ENCODE measurements around the gene DTX4. TPM values are rescaled to one million over a fixed set of nuclear protein-coding genes. Genes with fewer than 3 reads are reported as not detected.

The DTX4 gene
- polyA plus RNA-seq, 2 donors, result 1.8 to 2.4 TPM

DNA sequence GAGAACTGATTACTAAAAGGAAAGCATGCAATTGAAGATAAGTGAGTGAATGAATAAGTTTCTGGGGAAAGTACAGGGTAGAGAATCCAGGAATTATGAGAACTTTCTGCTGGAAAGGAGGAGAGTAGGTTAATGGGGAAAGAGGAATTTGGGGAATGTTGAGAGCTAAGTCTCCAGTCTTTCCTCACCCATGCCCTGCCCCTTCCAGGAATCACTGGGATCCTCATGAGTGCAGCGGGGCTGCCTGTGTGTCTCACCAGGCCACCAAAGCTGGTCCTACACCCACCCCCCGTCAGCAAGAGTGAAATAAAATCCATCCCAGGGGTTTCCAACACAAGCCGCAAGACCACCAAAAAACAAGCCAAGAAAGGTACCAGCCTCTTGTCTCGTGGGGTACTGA is 17.0 kb downstream of the DTX4 start:
- peaks cover 4 to 7% of the 10 kb centered on the region in 2 donors for H3K4me1 ChIP-seq (ENCODE audit: control insufficient read depth in 2 of 2, insufficient read depth in 2 of 2, low read length in 1 of 2)
- WGBS, 2 donors, result 88 to 90% methylated on average over 4 of the region's 4 CpGs
- H3K27ac ChIP-seq (ENCODE audit: low read depth in 2 of 2, low read length in 1 of 2), result no peak overlapping the region
- H3K9me3 ChIP-seq (ENCODE audit: control insufficient read depth in 2 of 2, insufficient read depth in 1 of 2, low read depth in 1 of 2, low read length in 1 of 2), result no peaks in the 10 kb centered on the region
- H3K36me3 ChIP-seq (ENCODE audit: control insufficient read depth in 2 of 2, insufficient read depth in 2 of 2, low read length in 1 of 2), result peaks cover 0 to 9% of the 10 kb centered on the region in 2 donors
- no peak overlapping the region for H3K4me3 ChIP-seq (ENCODE audit: low read depth in 1 of 2, low read length in 2 of 2)
- no peaks in the 10 kb centered on the region for H3K27me3 ChIP-seq (ENCODE audit: control insufficient read depth in 1 of 2, insufficient read depth in 2 of 2, low read length in 2 of 2)

GRCh38 chr11:59189986-59190385 is 18.1 kb downstream of the DTX4 start:
- peaks cover 4 to 7% of the 10 kb centered on the region in 2 donors for H3K4me1 ChIP-seq (ENCODE audit: control insufficient read depth in 2 of 2, insufficient read depth in 2 of 2, low read length in 1 of 2)
- no peak overlapping the region for H3K27ac ChIP-seq (ENCODE audit: low read depth in 2 of 2, low read length in 1 of 2)
- H3K4me3 ChIP-seq (ENCODE audit: low read depth in 1 of 2, low read length in 2 of 2), result no peak overlapping the region
- H3K27me3 ChIP-seq (ENCODE audit: control insufficient read depth in 1 of 2, insufficient read depth in 2 of 2, low read length in 2 of 2), result no peaks in the 10 kb centered on the region
- 39 to 40% methylated on average over 4 of the region's 4 CpGs for WGBS, 2 donors
- peaks cover 0 to 11% of the 10 kb centered on the region in 2 donors for H3K36me3 ChIP-seq (ENCODE audit: control insufficient read depth in 2 of 2, insufficient read depth in 2 of 2, low read length in 1 of 2)
- H3K9me3 ChIP-seq (ENCODE audit: control insufficient read depth in 2 of 2, insufficient read depth in 1 of 2, low read depth in 1 of 2, low read length in 1 of 2), result no peaks in the 10 kb centered on the region

DNA sequence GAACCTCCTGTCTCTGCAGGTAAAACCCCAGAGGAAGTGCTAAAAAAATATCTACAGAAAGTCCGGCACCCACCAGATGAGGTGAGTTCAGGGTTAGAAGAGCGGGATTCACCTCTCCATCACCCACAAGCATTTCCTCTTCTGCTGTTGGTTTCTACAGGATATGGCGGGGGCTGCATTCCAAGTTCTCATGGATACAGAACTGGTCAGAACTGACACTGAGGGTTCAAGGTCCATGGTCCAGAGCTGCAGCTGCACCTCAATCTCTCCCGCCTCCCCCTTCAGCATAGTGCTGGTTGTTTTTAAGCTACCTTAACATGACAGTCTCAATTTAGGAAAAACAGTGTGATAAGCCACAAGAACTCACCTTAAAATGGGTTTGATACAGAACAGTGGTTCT is 19.2 kb downstream of the DTX4 start:
- Histone ChIP-seq H3K36me3 (ENCODE audit: control insufficient read depth in 2 of 2, insufficient read depth in 2 of 2, low read length in 1 of 2) (peaks cover 0 to 12% of the 10 kb centered on the region in 2 donors), H3K27me3 (ENCODE audit: control insufficient read depth in 1 of 2, insufficient read depth in 2 of 2, low read length in 2 of 2) (no peaks in the 10 kb centered on the region)

DNA sequence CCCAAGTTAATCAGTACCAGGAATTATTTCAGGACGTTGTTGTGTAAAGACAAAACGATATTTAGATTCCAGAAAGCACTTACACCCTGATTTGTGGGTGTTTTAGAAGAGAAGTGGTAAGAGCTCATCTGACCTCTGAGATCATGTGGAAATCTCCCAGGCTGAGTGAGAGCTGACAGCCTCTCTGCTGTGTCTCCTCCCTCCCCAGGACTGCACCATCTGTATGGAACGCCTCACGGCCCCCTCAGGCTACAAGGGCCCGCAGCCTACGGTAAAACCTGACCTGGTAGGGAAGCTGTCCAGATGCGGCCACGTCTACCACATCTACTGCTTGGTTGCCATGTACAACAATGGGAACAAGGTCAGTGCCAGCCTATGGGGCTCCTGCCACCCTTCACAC is 20.0 kb downstream of the DTX4 start:
- H3K27ac ChIP-seq (ENCODE audit: low read depth in 2 of 2, low read length in 1 of 2), result no peak overlapping the region
- WGBS, 2 donors, result 88 to 91% methylated on average over 8 of the region's 8 CpGs
- H3K27me3 ChIP-seq (ENCODE audit: control insufficient read depth in 1 of 2, insufficient read depth in 2 of 2, low read length in 2 of 2), result no peaks in the 10 kb centered on the region
- H3K36me3 ChIP-seq (ENCODE audit: control insufficient read depth in 2 of 2, insufficient read depth in 2 of 2, low read length in 1 of 2), result peaks cover 0 to 18% of the 10 kb centered on the region in 2 donors
- no peak overlapping the region for H3K4me3 ChIP-seq (ENCODE audit: low read depth in 1 of 2, low read length in 2 of 2)
- H3K4me1 ChIP-seq (ENCODE audit: control insufficient read depth in 2 of 2, insufficient read depth in 2 of 2, low read length in 1 of 2), result peaks cover 0 to 2% of the 10 kb centered on the region in 2 donors
- H3K9me3 ChIP-seq (ENCODE audit: control insufficient read depth in 2 of 2, insufficient read depth in 1 of 2, low read depth in 1 of 2, low read length in 1 of 2), result no peaks in the 10 kb centered on the region

More for the DNA sequence above, 19.2 kb downstream of the DTX4 start:
- Histone ChIP-seq H3K4me1 (ENCODE audit: control insufficient read depth in 2 of 2, insufficient read depth in 2 of 2, low read length in 1 of 2) (peaks cover 0 to 4% of the 10 kb centered on the region in 2 donors), H3K9me3 (ENCODE audit: control insufficient read depth in 2 of 2, insufficient read depth in 1 of 2, low read depth in 1 of 2, low read length in 1 of 2) (no peaks in the 10 kb centered on the region), H3K4me3 (ENCODE audit: low read depth in 1 of 2, low read length in 2 of 2) (no peak overlapping the region), H3K27ac (ENCODE audit: low read depth in 2 of 2, low read length in 1 of 2) (no peak overlapping the region)
- WGBS, 2 donors, result 77 to 82% methylated on average over 4 of the region's 4 CpGs

- Histone ChIP-seq H3K9me3 (ENCODE audit: control insufficient read depth in 2 of 2, insufficient read depth in 1 of 2, low read depth in 1 of 2, low read length in 1 of 2) (no peaks in the 10 kb centered on the region), H3K27me3 (ENCODE audit: control insufficient read depth in 1 of 2, insufficient read depth in 2 of 2, low read length in 2 of 2) (no peaks in the 10 kb centered on the region), H3K4me1 (ENCODE audit: control insufficient read depth in 2 of 2, insufficient read depth in 2 of 2, low read length in 1 of 2) (peaks cover 0 to 1% of the 10 kb centered on the region in 2 donors), H3K27ac (ENCODE audit: low read depth in 2 of 2, low read length in 1 of 2) (no peak overlapping the region), H3K4me3 (ENCODE audit: low read depth in 1 of 2, low read length in 2 of 2) (no peak overlapping the region), H3K36me3 (ENCODE audit: control insufficient read depth in 2 of 2, insufficient read depth in 2 of 2, low read length in 1 of 2) (peaks cover 0 to 18% of the 10 kb centered on the region in 2 donors)
- 85 to 91% methylated on average over 4 of the region's 4 CpGs for WGBS, 2 donors
Observed at GRCh38 chr11:59192446-59193020, 20.6 kb downstream of the DTX4 start.

DNA sequence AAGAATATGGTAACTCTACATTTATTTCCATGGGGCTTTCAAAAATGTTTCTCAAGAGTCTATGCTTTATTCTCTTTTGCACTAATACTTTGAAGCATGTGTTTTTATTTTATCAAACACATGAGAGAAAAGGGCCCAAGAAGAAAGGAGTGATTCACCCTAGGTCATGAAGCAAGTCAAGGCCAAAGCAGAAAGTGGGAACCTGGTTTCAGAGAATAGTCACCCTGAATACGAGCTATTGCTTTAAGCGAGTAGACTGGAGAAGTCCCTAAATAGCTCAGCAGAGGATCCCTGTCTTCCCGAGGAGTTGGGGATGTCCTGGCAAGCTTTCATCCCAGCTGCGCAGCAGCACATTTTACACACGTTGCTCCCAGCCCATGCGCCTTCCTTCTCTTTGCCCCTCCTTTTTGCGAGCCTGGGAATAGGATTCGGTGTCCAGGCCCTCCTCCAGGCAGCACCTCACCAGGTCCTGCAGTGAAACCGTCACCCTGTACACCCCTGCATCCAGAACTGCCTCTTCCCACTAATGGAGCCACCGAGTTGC is 21.7 kb downstream of the DTX4 start:
- no peaks in the 10 kb centered on the region for H3K4me1 ChIP-seq (ENCODE audit: control insufficient read depth in 2 of 2, insufficient read depth in 2 of 2, low read length in 1 of 2)
- WGBS, 2 donors, result 83 to 85% methylated on average over 10 of the region's 10 CpGs
- peaks cover 0 to 18% of the 10 kb centered on the region in 2 donors for H3K36me3 ChIP-seq (ENCODE audit: control insufficient read depth in 2 of 2, insufficient read depth in 2 of 2, low read length in 1 of 2)
- no peaks in the 10 kb centered on the region for H3K27me3 ChIP-seq (ENCODE audit: control insufficient read depth in 1 of 2, insufficient read depth in 2 of 2, low read length in 2 of 2)
- H3K27ac ChIP-seq (ENCODE audit: low read depth in 2 of 2, low read length in 1 of 2), result no peak overlapping the region
- H3K4me3 ChIP-seq (ENCODE audit: low read depth in 1 of 2, low read length in 2 of 2), result no peak overlapping the region
- no peaks in the 10 kb centered on the region for H3K9me3 ChIP-seq (ENCODE audit: control insufficient read depth in 2 of 2, insufficient read depth in 1 of 2, low read depth in 1 of 2, low read length in 1 of 2)

GRCh38 chr11:59195586-59195985 is 23.7 kb downstream of the DTX4 start:
- Histone ChIP-seq H3K4me1 (ENCODE audit: control insufficient read depth in 2 of 2, insufficient read depth in 2 of 2, low read length in 1 of 2) (no peaks in the 10 kb centered on the region), H3K36me3 (ENCODE audit: control insufficient read depth in 2 of 2, insufficient read depth in 2 of 2, low read length in 1 of 2) (peaks cover 0 to 18% of the 10 kb centered on the region in 2 donors)
- 74 to 76% methylated on average over 4 of the region's 4 CpGs for WGBS, 2 donors

DNA sequence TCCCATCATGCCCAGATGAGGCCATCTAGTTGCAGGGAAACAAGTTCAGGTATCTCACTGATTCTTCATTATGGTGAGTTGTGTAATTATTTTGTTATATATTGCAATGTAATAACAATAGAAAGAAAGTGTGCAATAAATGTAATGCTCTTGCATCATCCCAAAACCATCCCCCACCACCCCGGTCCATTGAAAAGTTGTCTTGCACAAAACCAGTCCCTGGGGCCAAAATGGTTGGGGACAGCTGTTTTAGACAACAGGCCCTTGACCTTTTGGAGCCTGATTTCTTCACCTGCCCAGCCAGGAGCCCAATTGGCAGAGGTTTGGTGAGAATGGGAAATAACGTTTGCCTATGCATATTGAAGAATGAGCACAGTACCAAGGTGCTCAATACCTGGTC is 24.8 kb downstream of the DTX4 start:
- 87 to 88% methylated on average over 2 of the region's 2 CpGs for WGBS, 2 donors
- no peaks in the 10 kb centered on the region for H3K27me3 ChIP-seq (ENCODE audit: control insufficient read depth in 1 of 2, insufficient read depth in 2 of 2, low read length in 2 of 2)
- H3K9me3 ChIP-seq (ENCODE audit: control insufficient read depth in 2 of 2, insufficient read depth in 1 of 2, low read depth in 1 of 2, low read length in 1 of 2), result no peaks in the 10 kb centered on the region
- H3K4me3 ChIP-seq (ENCODE audit: low read depth in 1 of 2, low read length in 2 of 2), result no peak overlapping the region
- no peak overlapping the region for H3K27ac ChIP-seq (ENCODE audit: low read depth in 2 of 2, low read length in 1 of 2)
- no peaks in the 10 kb centered on the region for H3K4me1 ChIP-seq (ENCODE audit: control insufficient read depth in 2 of 2, insufficient read depth in 2 of 2, low read length in 1 of 2)
- H3K36me3 ChIP-seq (ENCODE audit: control insufficient read depth in 2 of 2, insufficient read depth in 2 of 2, low read length in 1 of 2), result peaks cover 0 to 15% of the 10 kb centered on the region in 2 donors

More at GRCh38 chr11:59195586-59195985, 23.7 kb downstream of the DTX4 start:
- no peak overlapping the region for H3K27ac ChIP-seq (ENCODE audit: low read depth in 2 of 2, low read length in 1 of 2)
- no peaks in the 10 kb centered on the region for H3K9me3 ChIP-seq (ENCODE audit: control insufficient read depth in 2 of 2, insufficient read depth in 1 of 2, low read depth in 1 of 2, low read length in 1 of 2)
- H3K27me3 ChIP-seq (ENCODE audit: control insufficient read depth in 1 of 2, insufficient read depth in 2 of 2, low read length in 2 of 2), result no peaks in the 10 kb centered on the region
- H3K4me3 ChIP-seq (ENCODE audit: low read depth in 1 of 2, low read length in 2 of 2), result no peak overlapping the region

DNA sequence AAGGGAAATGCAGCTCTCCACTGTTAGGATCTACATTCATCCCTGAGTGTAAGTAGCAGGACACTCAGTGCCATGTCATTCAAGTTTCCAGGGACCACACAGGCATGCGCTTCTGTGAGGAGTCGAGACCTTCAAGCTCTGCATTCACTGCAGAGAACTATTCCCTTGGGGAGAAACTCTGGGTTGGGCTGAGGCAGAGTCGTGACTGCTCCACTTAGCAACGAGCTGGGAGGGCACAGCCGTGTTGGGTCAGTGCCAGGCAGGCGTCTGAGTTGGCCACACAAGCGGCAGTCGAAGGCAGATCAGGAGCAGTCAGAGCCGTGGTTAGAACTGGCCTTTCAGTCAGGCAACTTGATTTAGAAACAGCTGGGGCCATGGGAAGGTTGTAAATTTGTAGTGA is 26.1 kb downstream of the DTX4 start:
- Histone ChIP-seq H3K4me1 (ENCODE audit: control insufficient read depth in 2 of 2, insufficient read depth in 2 of 2, low read length in 1 of 2) (no peaks in the 10 kb centered on the region), H3K9me3 (ENCODE audit: control insufficient read depth in 2 of 2, insufficient read depth in 1 of 2, low read depth in 1 of 2, low read length in 1 of 2) (no peaks in the 10 kb centered on the region), H3K27ac (ENCODE audit: low read depth in 2 of 2, low read length in 1 of 2) (no peak overlapping the region), H3K4me3 (ENCODE audit: low read depth in 1 of 2, low read length in 2 of 2) (no peak overlapping the region), H3K36me3 (ENCODE audit: control insufficient read depth in 2 of 2, insufficient read depth in 2 of 2, low read length in 1 of 2) (peaks cover 0 to 13% of the 10 kb centered on the region in 2 donors), H3K27me3 (ENCODE audit: control insufficient read depth in 1 of 2, insufficient read depth in 2 of 2, low read length in 2 of 2) (no peaks in the 10 kb centered on the region)
- 27 to 31% methylated on average over 9 of the region's 9 CpGs for WGBS, 2 donors

DNA sequence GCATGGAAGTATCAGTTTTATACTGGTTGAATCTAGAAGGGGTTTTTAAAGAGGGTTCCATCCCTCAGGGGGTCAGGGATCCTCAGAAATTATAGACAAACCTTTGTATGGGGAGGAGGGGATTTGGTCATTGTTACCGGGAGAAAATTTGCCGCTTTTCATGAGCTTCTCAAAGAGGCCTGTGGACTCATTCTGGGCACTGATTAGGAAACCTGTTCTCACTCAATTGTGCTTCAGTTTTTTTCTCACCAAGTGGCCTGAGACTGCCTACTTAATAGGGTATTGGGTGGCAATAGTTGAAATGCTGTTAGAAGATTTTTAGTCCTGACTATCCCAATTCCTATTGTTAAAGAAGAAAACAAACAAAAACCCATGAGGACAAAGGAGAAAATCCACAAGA is 26.8 kb downstream of the DTX4 start:
- no peaks in the 10 kb centered on the region for H3K4me1 ChIP-seq (ENCODE audit: control insufficient read depth in 2 of 2, insufficient read depth in 2 of 2, low read length in 1 of 2)
- no peak overlapping the region for H3K4me3 ChIP-seq (ENCODE audit: low read depth in 1 of 2, low read length in 2 of 2)
- H3K36me3 ChIP-seq (ENCODE audit: control insufficient read depth in 2 of 2, insufficient read depth in 2 of 2, low read length in 1 of 2), result peaks cover 0 to 11% of the 10 kb centered on the region in 2 donors
- no peaks in the 10 kb centered on the region for H3K27me3 ChIP-seq (ENCODE audit: control insufficient read depth in 1 of 2, insufficient read depth in 2 of 2, low read length in 2 of 2)
- WGBS, 2 donors, result 94 to 98% methylated on average over 2 of the region's 2 CpGs
- H3K9me3 ChIP-seq (ENCODE audit: control insufficient read depth in 2 of 2, insufficient read depth in 1 of 2, low read depth in 1 of 2, low read length in 1 of 2), result no peaks in the 10 kb centered on the region
- no peak overlapping the region for H3K27ac ChIP-seq (ENCODE audit: low read depth in 2 of 2, low read length in 1 of 2)
